HEK293 (cell line): ENCODE measurements around the gene KRTAP10-11.
"Not testable (repeated sequence)": the region's sequence is repeated elsewhere in the genome, so short reads cannot be mapped to it uniquely, and the experiment has no call there.

Source experiments
- CTCF ChIA-PET: fragments of 350-600 bp; formaldehyde crosslinking; extraction: SDS; loops from one replicate; lab custom pipeline; 2021; ENCODE audit warnings: antibody characterized with exemption; lab: Yijun Ruan, JAX
- POLR2A ChIA-PET: fragments of 300-600 bp; formaldehyde crosslinking; extraction: SDS; loops from one replicate; lab custom pipeline; 2020; ENCODE audit warnings: antibody characterized with exemption, inconsistent platforms; lab: Yijun Ruan, JAX
- H3K27ac ChIP-seq: fragments of 200-500 bp; sonication (Bioruptor generic); 2 replicates; pipeline ENCODE4 v1.5.1; 2014; ENCODE audit warnings: low read depth, low read length, control low read depth, inconsistent platforms; ENCODE audit errors: extremely low read depth
- H3K36me3 ChIP-seq, 2 experiments: fragments of 200-500 bp in 1 of 2; sonication (Bioruptor generic) in 1 of 2; 1 replicate in 1 of 2; 2 replicates in 1 of 2; pipeline ENCODE4 v1.5.1; 2014 to 2017; ENCODE audit warnings: inconsistent platforms in 2 of 2, low read length in 2 of 2; ENCODE audit not compliant: control insufficient read depth in 2 of 2, insufficient read depth in 1 of 2
- H3K4me1 ChIP-seq: fragments of 200-500 bp; sonication (Bioruptor generic); 2 replicates; pipeline ENCODE4 v1.5.1; 2014; ENCODE audit warnings: mild to moderate bottlenecking, low read length, inconsistent platforms; ENCODE audit not compliant: control insufficient read depth, insufficient read depth
- H3K4me3 ChIP-seq: 2 replicates; pipeline ENCODE4 v1.5.1; 2011; ENCODE audit warnings: low read depth, mild to moderate bottlenecking, control low read depth, low read length, moderate library complexity
- H3K9me3 ChIP-seq: fragments of 200-500 bp; sonication (Bioruptor generic); 2 replicates; pipeline ENCODE4 v1.5.1; 2014; ENCODE audit warnings: low read depth, low read length, inconsistent platforms; ENCODE audit not compliant: control insufficient read depth, insufficient read depth
- BCL11A ChIP-seq: fragments of 450-650 bp; formaldehyde crosslinking; IDR thresholded peaks from 2 replicates; pipeline ENCODE4 v1.5.1; 2016; ENCODE audit warnings: low read depth, missing biosample characterization, missing genetic modification characterization
- GFI1B ChIP-seq: fragments of 450-650 bp; formaldehyde crosslinking; IDR thresholded peaks from 2 replicates; pipeline ENCODE4 v1.5.1; 2016; ENCODE audit warnings: missing biosample characterization, missing genetic modification characterization
- HOXA7 ChIP-seq: sonication (generic); formaldehyde crosslinking; IDR thresholded peaks from 2 replicates; pipeline ENCODE4 v1.8.1; 2022; ENCODE audit warnings: missing genetic modification reagents, borderline replicate concordance
- HOXC10 ChIP-seq: sonication (generic); formaldehyde crosslinking; IDR thresholded peaks from 2 replicates; pipeline ENCODE4 v1.8.1; 2023; ENCODE audit warnings: mild to moderate bottlenecking, missing genetic modification reagents
- KLF8 ChIP-seq: fragments of 450-650 bp; formaldehyde crosslinking; IDR thresholded peaks from 2 replicates; pipeline ENCODE4 v1.5.1; 2016; ENCODE audit warnings: missing biosample characterization, missing genetic modification characterization
- PRDM1 ChIP-seq: fragments of 450-650 bp; formaldehyde crosslinking; IDR thresholded peaks from 2 replicates; pipeline ENCODE4; 2016; ENCODE audit warnings: missing biosample characterization, missing genetic modification characterization
- REPIN1 ChIP-seq: fragments of 450-650 bp; formaldehyde crosslinking; IDR thresholded peaks from 2 replicates; pipeline ENCODE4 v1.5.1; 2017; ENCODE audit warnings: missing biosample characterization, missing genetic modification characterization, low read depth
- SCRT1 ChIP-seq: fragments of 450-650 bp; formaldehyde crosslinking; IDR thresholded peaks from 2 replicates; pipeline ENCODE4 v1.5.1; 2016; ENCODE audit warnings: missing biosample characterization, missing genetic modification characterization, borderline replicate concordance
- SETDB1 ChIP-seq: IDR thresholded peaks from one replicate; pipeline ENCODE4 v1.6.1; 2017; ENCODE audit warnings: mild to moderate bottlenecking, low read length, moderate library complexity, mixed read lengths; ENCODE audit not compliant: insufficient read length
- TRIM28 ChIP-seq: IDR thresholded peaks from 2 replicates; pipeline ENCODE4 v1.6.1; 2011; ENCODE audit warnings: low read length, control low read depth, borderline replicate concordance
- ZFP37 ChIP-seq: fragments of 450-650 bp; formaldehyde crosslinking; IDR thresholded peaks from 2 replicates; pipeline ENCODE4 v1.5.1; 2016; ENCODE audit warnings: missing biosample characterization, missing genetic modification characterization
- ZIC2 ChIP-seq: fragments of 450-650 bp; formaldehyde crosslinking; IDR thresholded peaks from 2 replicates; pipeline ENCODE4 v1.5.1; 2016; ENCODE audit warnings: missing biosample characterization, missing genetic modification characterization
- ZNF155 ChIP-seq: fragments of 450-650 bp; formaldehyde crosslinking; IDR thresholded peaks from 2 replicates; pipeline ENCODE4 v1.5.1; 2016; ENCODE audit warnings: missing biosample characterization, missing genetic modification characterization
- ZNF169 ChIP-seq: fragments of 450-650 bp; formaldehyde crosslinking; IDR thresholded peaks from 2 replicates; pipeline ENCODE4 v1.5.1; 2016; ENCODE audit warnings: missing biosample characterization, missing genetic modification characterization
- ZNF175 ChIP-seq: fragments of 450-650 bp; formaldehyde crosslinking; IDR thresholded peaks from 2 replicates; pipeline ENCODE4 v1.5.1; 2016; ENCODE audit warnings: missing biosample characterization, missing genetic modification characterization
- ZNF19 ChIP-seq: fragments of 450-650 bp; formaldehyde crosslinking; IDR thresholded peaks from 2 replicates; pipeline ENCODE4; 2016; ENCODE audit warnings: missing biosample characterization, missing genetic modification characterization, low read depth
- ZNF24 ChIP-seq: fragments of 450-650 bp; formaldehyde crosslinking; IDR thresholded peaks from 2 replicates; pipeline ENCODE4 v1.5.1; 2016; ENCODE audit warnings: missing biosample characterization, missing genetic modification characterization
- ZNF335 ChIP-seq: fragments of 450-650 bp; formaldehyde crosslinking; conservative IDR thresholded peaks from 2 replicates; pipeline ENCODE4 v1.5.1; 2016; ENCODE audit warnings: missing biosample characterization, missing genetic modification characterization
- ZNF398 ChIP-seq: fragments of 450-650 bp; formaldehyde crosslinking; IDR thresholded peaks from 2 replicates; pipeline ENCODE4 v1.5.1; 2017; ENCODE audit warnings: missing biosample characterization, missing genetic modification characterization
- ZNF404 ChIP-seq: fragments of 450-650 bp; formaldehyde crosslinking; IDR thresholded peaks from 2 replicates; pipeline ENCODE4 v1.5.1; 2017; ENCODE audit warnings: missing biosample characterization, missing genetic modification characterization
- ZNF416 ChIP-seq: fragments of 450-650 bp; formaldehyde crosslinking; IDR thresholded peaks from 2 replicates; pipeline ENCODE4 v1.5.1; 2016; ENCODE audit warnings: missing biosample characterization, missing genetic modification characterization
- ZNF473 ChIP-seq: fragments of 450-650 bp; formaldehyde crosslinking; IDR thresholded peaks from 2 replicates; pipeline ENCODE4 v1.5.1; 2017; ENCODE audit warnings: missing biosample characterization, missing genetic modification characterization
- ZNF488 ChIP-seq: fragments of 450-650 bp; formaldehyde crosslinking; IDR thresholded peaks from 2 replicates; pipeline ENCODE4 v1.5.1; 2016; ENCODE audit warnings: missing biosample characterization, missing genetic modification characterization
- ZNF501 ChIP-seq: fragments of 450-650 bp; formaldehyde crosslinking; IDR thresholded peaks from 2 replicates; pipeline ENCODE4 v1.5.1; 2016; ENCODE audit warnings: missing biosample characterization, missing genetic modification characterization
- ZNF624 ChIP-seq: fragments of 450-650 bp; formaldehyde crosslinking; IDR thresholded peaks from 2 replicates; pipeline ENCODE4 v1.5.1; 2017; ENCODE audit warnings: missing biosample characterization, missing genetic modification characterization
- ZNF626 ChIP-seq: fragments of 450-650 bp; sonication (Bioruptor Pico); formaldehyde crosslinking; IDR thresholded peaks from 2 replicates; pipeline ENCODE4 v1.5.1; 2018; ENCODE audit warnings: missing biosample characterization, missing genetic modification characterization, inconsistent platforms
- ZNF660 ChIP-seq: fragments of 450-650 bp; IDR thresholded peaks from 2 replicates; pipeline ENCODE4 v1.5.1; 2018; ENCODE audit warnings: missing biosample characterization, mild to moderate bottlenecking, missing genetic modification characterization
- ZNF677 ChIP-seq: fragments of 450-650 bp; IDR thresholded peaks from 2 replicates; pipeline ENCODE4 v1.5.0; 2018; ENCODE audit warnings: missing biosample characterization, mild to moderate bottlenecking, missing genetic modification characterization, moderate library complexity
- ZNF701 ChIP-seq: fragments of 450-650 bp; formaldehyde crosslinking; IDR thresholded peaks from 2 replicates; pipeline ENCODE4 v1.5.1; 2016; ENCODE audit warnings: missing biosample characterization, missing genetic modification characterization

Gene KRTAP10-11

GRCh38 chr21:44627181-44627822 is 18.9 kb upstream of the KRTAP10-11 start:
- H3K4me1 ChIP-seq, H3K9me3 ChIP-seq, CTCF ChIA-PET: not testable (repeated sequence)

GRCh38 chr21:44627831-44628233 is 18.4 kb upstream of the KRTAP10-11 start:
- H3K27ac ChIP-seq, H3K4me3 ChIP-seq, POLR2A ChIA-PET, H3K4me1 ChIP-seq, CTCF ChIA-PET, H3K9me3 ChIP-seq, H3K36me3 ChIP-seq: not testable (repeated sequence)

More at GRCh38 chr21:44627181-44627822, 18.9 kb upstream of the KRTAP10-11 start:
- H3K27ac ChIP-seq, H3K36me3 ChIP-seq, POLR2A ChIA-PET, H3K4me3 ChIP-seq: not testable (repeated sequence)
- TF ChIP-seq ZIC2 (tag by site-specific recombination): 0 out of 2 replicates have a peak, but pooled peaks have one; percentile 25

- Histone ChIP-seq H3K9me3 (no peaks in the 10 kb centered on the region), H3K4me3 (no peak overlapping the region), H3K27ac (no peak overlapping the region), H3K4me1 (no peaks in the 10 kb centered on the region), H3K36me3 (no peaks in the 10 kb centered on the region)
- no peak for TF ChIP-seq ZNF624 (tag by site-specific recombination)
- TF ChIP-seq ZNF404 (tag by site-specific recombination): no peak
- TF ChIP-seq HOXA7 (CRISPR knock-in tag): no peak
- no peak for TF ChIP-seq TRIM28
- TF ChIP-seq HOXC10 (CRISPR knock-in tag): no peak
- no peak for TF ChIP-seq ZNF175
- TF ChIP-seq KLF8 (tag by site-specific recombination): no peak
- no peak for TF ChIP-seq ZNF19 (tag by site-specific recombination)
- no peak for TF ChIP-seq ZNF626 (tag by site-specific recombination)
- no peak for TF ChIP-seq ZNF24
- no peak for TF ChIP-seq REPIN1 (tag by site-specific recombination)
- no peak for TF ChIP-seq BCL11A (tag by site-specific recombination)
- TF ChIP-seq ZNF660 (tag by site-specific recombination): no peak
- TF ChIP-seq ZNF473 (tag by site-specific recombination): no peak
- TF ChIP-seq ZNF416 (tag by site-specific recombination): no peak
- TF ChIP-seq ZNF155 (tag by site-specific recombination): no peak
- no peak for TF ChIP-seq ZFP37 (tag by site-specific recombination)
- TF ChIP-seq ZNF501 (tag by site-specific recombination): no peak
- TF ChIP-seq ZNF169 (tag by site-specific recombination): no peak
- POLR2A ChIA-PET: no interaction called here
- CTCF ChIA-PET: no interaction called here
Observed at GRCh38 chr21:44628707-44629391, 17.4 kb upstream of the KRTAP10-11 start.

DNA sequence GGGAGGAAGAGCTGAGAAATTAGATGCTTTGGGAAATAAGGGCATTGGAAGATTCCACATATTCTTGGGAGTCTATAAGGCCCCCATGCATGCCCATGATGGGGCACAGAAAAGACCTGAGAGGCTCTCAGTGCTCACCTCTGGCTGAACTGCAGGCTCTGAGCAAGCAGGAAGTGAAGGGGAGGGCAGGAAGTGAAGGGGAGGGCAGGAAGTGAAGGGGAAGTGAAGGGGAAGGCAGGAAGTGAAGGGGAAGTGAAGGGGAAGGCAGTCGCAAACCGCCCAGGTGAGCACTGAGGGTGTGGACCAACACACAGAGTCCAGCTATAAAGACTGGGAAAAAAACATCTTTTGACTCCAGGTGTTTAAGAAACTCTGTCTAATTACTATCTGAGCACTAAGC is 15.8 kb upstream of the KRTAP10-11 start:
- CTCF ChIA-PET: no interaction called here
- H3K9me3 ChIP-seq: no peaks in the 10 kb centered on the region
- POLR2A ChIA-PET: no interaction called here
- TF ChIP-seq ZNF398 (tag by site-specific recombination): no peak
- TF ChIP-seq GFI1B (tag by site-specific recombination): no peak
- TF ChIP-seq ZNF488: no peak
- TF ChIP-seq HOXC10 (CRISPR knock-in tag): no peak
- no peak for TF ChIP-seq SCRT1 (tag by site-specific recombination)
- TF ChIP-seq ZNF335 (tag by site-specific recombination): no peak
- no peak for TF ChIP-seq PRDM1 (tag by site-specific recombination)
- no peak for TF ChIP-seq ZNF701 (tag by site-specific recombination)
- no peak for TF ChIP-seq ZNF677
- no peak for TF ChIP-seq SETDB1

More for the DNA sequence above, 15.8 kb upstream of the KRTAP10-11 start:
- Histone ChIP-seq H3K36me3 (no peaks in the 10 kb centered on the region), H3K27ac (no peak overlapping the region), H3K4me3 (no peak overlapping the region), H3K4me1 (no peaks in the 10 kb centered on the region)
